Right lobe of liver (tissue), 4 donors: Measurements from ENCODE around the gene AKT3.

Experiments used
- POLR2A ChIP-seq: fragments of 450-650 bp; IDR thresholded peaks from one replicate; pipeline ENCODE4 v1.6.1; 2017; ENCODE audit warnings: antibody characterized with exemption, mild to moderate bottlenecking
- TF ChIP-seq, protein P1 (sequence below), 4 donors: fragments of 200-600 bp in 3 of 4; fragments of 450-650 bp in 1 of 4; IDR thresholded peaks; one replicate each; pipeline versions ENCODE4 v1.5.1 to v1.8.0; 2016 to 2022; ENCODE audit warnings: antibody characterized with exemption in 4 of 4, mild to moderate bottlenecking in 2 of 4
- donor health status: DM: no; HTN: no; CAD: no.
- donor health status: DM: no; HTN: no; CAD: no.
- donor health status: DM: no; HTN: yes; CAD: no.

GRCh38 chr1:243851257-243851756 is 1.3 kb upstream of the AKT3 start:
- TF ChIP-seq, protein P1, sequence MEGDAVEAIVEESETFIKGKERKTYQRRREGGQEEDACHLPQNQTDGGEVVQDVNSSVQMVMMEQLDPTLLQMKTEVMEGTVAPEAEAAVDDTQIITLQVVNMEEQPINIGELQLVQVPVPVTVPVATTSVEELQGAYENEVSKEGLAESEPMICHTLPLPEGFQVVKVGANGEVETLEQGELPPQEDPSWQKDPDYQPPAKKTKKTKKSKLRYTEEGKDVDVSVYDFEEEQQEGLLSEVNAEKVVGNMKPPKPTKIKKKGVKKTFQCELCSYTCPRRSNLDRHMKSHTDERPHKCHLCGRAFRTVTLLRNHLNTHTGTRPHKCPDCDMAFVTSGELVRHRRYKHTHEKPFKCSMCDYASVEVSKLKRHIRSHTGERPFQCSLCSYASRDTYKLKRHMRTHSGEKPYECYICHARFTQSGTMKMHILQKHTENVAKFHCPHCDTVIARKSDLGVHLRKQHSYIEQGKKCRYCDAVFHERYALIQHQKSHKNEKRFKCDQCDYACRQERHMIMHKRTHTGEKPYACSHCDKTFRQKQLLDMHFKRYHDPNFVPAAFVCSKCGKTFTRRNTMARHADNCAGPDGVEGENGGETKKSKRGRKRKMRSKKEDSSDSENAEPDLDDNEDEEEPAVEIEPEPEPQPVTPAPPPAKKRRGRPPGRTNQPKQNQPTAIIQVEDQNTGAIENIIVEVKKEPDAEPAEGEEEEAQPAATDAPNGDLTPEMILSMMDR (IDR thresholded peaks at IDR 0.05) = no peak
- no peak for TF ChIP-seq POLR2A
